ENCODE data around the gene ITPR1. TPM values are rescaled to one million over a fixed set of nuclear protein-coding genes. Genes with fewer than 3 reads are reported as not detected.

The ITPR1 gene
- total and polyA plus RNA-seq, 2 experiments from 2014 or later, result 6.8 to 21.0 TPM

DNA sequence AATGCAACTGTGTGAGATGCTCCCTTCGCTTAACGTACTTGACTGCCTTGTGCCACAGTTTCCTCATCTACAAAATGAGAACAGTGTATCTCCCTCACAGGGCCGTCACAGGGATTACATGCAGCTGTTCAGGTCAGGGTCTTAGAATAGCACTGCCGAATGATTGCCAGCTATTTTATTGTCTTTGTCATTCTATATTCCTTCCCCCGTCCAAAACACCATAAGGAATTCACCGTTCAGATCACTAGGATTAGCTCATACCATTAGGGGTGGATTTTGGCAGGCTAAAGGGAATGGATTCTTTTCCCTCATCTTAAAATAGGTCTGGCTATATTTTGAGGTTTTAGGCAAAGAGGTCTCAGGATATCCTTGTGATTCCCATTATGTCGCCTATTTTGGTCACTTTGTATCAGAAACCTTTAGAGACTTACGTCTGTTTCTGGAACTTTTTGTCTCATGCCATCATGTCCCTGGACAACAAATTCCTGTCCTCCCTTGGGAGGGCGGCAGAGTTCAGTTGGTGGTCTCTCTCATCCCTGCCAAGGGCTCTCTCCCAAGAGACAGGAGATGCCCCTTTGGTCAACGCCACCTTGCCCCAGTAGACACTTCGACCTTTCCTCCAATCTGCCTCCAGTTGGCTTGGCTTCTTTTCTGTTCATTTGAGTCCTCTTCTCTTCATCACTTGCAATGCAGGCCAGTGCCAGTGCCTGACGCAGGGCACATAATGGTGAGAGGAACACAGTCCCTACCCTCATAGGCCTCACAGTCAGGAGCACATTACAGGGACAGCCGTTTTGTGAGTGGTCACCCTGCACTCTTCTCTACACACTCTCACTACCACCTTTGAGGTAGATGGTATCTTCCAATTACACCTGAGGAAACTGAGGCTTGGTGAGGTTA, 314.5 kb downstream of the ITPR1 start:
- Histone ChIP-seq H4K20me1 (replicated peaks; ENCODE audit: insufficient read depth) (no peaks in the 10 kb centered on the region), H3K4me3 (no peak overlapping the region), H3K36me3 (ENCODE audit: insufficient read depth) (no peaks in the 10 kb centered on the region), H3K79me2 (replicated peaks; ENCODE audit: insufficient read depth) (no peaks in the 10 kb centered on the region), H2AFZ (no peak overlapping the region), H3K9me2 (ENCODE audit: insufficient read depth) (no peaks in the 10 kb centered on the region), H3K4me1 (ENCODE audit: insufficient read depth) (no peaks in the 10 kb centered on the region), H3K27ac (ENCODE audit: low read depth) (no peak overlapping the region), H3K27me3 (ENCODE audit: insufficient read depth) (no peaks in the 10 kb centered on the region), H3K4me2 (no peak overlapping the region), H3F3A (replicated peaks; ENCODE audit: low read depth) (no peaks in the 10 kb centered on the region)
- TF ChIP-seq EZH2 (IDR thresholded peaks at IDR 0.05; ENCODE audit: low read depth, unreplicated experiment), result no peak
- TF ChIP-seq, protein P1, sequence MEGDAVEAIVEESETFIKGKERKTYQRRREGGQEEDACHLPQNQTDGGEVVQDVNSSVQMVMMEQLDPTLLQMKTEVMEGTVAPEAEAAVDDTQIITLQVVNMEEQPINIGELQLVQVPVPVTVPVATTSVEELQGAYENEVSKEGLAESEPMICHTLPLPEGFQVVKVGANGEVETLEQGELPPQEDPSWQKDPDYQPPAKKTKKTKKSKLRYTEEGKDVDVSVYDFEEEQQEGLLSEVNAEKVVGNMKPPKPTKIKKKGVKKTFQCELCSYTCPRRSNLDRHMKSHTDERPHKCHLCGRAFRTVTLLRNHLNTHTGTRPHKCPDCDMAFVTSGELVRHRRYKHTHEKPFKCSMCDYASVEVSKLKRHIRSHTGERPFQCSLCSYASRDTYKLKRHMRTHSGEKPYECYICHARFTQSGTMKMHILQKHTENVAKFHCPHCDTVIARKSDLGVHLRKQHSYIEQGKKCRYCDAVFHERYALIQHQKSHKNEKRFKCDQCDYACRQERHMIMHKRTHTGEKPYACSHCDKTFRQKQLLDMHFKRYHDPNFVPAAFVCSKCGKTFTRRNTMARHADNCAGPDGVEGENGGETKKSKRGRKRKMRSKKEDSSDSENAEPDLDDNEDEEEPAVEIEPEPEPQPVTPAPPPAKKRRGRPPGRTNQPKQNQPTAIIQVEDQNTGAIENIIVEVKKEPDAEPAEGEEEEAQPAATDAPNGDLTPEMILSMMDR (conservative IDR thresholded peaks at IDR 0.05; ENCODE audit: low read depth in 2 of 2), result peak in 1 of 2 experiments; percentile 28; a peak in 2 of 4 replicates
- TF ChIP-seq POLR2AphosphoS5 (IDR thresholded peaks at IDR 0.05; ENCODE audit: low read depth), result no peak
- TF ChIP-seq JUNB (IDR thresholded peaks at IDR 0.05; ENCODE audit: unreplicated experiment), result no peak
- TF ChIP-seq ZNF114 (CRISPR knock-in tag; IDR thresholded peaks at IDR 0.05), result no peak
- no peak for TF ChIP-seq CREB1 (CRISPR knock-in tag; IDR thresholded peaks at IDR 0.05; ENCODE audit: low read depth)
- TF ChIP-seq STAT1 (IDR thresholded peaks at IDR 0.05; ENCODE audit: unreplicated experiment), result no peak
- TF ChIP-seq, protein P2, sequence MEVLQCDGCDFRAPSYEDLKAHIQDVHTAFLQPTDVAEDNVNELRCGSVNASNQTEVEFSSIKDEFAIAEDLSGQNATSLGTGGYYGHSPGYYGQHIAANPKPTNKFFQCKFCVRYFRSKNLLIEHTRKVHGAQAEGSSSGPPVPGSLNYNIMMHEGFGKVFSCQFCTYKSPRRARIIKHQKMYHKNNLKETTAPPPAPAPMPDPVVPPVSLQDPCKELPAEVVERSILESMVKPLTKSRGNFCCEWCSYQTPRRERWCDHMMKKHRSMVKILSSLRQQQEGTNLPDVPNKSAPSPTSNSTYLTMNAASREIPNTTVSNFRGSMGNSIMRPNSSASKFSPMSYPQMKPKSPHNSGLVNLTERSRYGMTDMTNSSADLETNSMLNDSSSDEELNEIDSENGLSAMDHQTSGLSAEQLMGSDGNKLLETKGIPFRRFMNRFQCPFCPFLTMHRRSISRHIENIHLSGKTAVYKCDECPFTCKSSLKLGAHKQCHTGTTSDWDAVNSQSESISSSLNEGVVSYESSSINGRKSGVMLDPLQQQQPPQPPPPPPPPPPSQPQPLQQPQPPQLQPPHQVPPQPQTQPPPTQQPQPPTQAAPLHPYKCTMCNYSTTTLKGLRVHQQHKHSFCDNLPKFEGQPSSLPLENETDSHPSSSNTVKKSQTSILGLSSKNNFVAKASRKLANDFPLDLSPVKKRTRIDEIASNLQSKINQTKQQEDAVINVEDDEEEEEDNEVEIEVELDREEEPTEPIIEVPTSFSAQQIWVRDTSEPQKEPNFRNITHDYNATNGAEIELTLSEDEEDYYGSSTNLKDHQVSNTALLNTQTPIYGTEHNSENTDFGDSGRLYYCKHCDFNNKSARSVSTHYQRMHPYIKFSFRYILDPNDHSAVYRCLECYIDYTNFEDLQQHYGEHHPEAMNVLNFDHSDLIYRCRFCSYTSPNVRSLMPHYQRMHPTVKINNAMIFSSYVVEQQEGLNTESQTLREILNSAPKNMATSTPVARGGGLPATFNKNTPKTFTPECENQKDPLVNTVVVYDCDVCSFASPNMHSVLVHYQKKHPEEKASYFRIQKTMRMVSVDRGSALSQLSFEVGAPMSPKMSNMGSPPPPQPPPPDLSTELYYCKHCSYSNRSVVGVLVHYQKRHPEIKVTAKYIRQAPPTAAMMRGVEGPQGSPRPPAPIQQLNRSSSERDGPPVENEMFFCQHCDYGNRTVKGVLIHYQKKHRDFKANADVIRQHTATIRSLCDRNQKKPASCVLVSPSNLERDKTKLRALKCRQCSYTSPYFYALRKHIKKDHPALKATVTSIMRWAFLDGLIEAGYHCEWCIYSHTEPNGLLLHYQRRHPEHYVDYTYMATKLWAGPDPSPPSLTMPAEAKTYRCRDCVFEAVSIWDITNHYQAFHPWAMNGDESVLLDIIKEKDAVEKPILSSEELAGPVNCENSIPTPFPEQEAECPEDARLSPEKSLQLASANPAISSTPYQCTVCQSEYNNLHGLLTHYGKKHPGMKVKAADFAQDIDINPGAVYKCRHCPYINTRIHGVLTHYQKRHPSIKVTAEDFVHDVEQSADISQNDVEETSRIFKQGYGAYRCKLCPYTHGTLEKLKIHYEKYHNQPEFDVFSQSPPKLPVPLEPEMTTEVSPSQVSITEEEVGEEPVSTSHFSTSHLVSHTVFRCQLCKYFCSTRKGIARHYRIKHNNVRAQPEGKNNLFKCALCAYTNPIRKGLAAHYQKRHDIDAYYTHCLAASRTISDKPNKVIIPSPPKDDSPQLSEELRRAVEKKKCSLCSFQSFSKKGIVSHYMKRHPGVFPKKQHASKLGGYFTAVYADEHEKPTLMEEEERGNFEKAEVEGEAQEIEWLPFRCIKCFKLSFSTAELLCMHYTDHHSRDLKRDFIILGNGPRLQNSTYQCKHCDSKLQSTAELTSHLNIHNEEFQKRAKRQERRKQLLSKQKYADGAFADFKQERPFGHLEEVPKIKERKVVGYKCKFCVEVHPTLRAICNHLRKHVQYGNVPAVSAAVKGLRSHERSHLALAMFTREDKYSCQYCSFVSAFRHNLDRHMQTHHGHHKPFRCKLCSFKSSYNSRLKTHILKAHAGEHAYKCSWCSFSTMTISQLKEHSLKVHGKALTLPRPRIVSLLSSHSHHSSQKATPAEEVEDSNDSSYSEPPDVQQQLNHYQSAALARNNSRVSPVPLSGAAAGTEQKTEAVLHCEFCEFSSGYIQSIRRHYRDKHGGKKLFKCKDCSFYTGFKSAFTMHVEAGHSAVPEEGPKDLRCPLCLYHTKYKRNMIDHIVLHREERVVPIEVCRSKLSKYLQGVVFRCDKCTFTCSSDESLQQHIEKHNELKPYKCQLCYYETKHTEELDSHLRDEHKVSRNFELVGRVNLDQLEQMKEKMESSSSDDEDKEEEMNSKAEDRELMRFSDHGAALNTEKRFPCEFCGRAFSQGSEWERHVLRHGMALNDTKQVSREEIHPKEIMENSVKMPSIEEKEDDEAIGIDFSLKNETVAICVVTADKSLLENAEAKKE (CRISPR knock-in tag; IDR thresholded peaks at IDR 0.05), result no peak
- H3K27me3 Mint-ChIP-seq (ENCODE audit: insufficient read depth, low read depth, poor library complexity), result peaks cover 3% of the 10 kb centered on the region
- ATAC-seq (no peak), DNase-seq (ENCODE audit: low spot score) (no peak)
- no peaks in the 10 kb centered on the region for H3K4me1 Mint-ChIP-seq
- H3K27ac Mint-ChIP-seq, result no peak overlapping the region
- H3K4me3 Mint-ChIP-seq, result no peak overlapping the region
- H3K9me3 Mint-ChIP-seq, result no peaks in the 10 kb centered on the region
- no peaks in the 10 kb centered on the region for H3K36me3 Mint-ChIP-seq (ENCODE audit: low read depth)

Data from GM23338 (cell line).